GM20000 (cell line): Measurements from ENCODE around the gene SLC7A14.

ENCODE experiments used
- DNase-seq: peaks from one replicate; pipeline ENCODE4 v3.0.0; 2012; ENCODE audit warnings: low spot score
- TF ChIP-seq, protein P1 (sequence below): IDR thresholded peaks from 2 replicates; pipeline ENCODE4 v1.5.1; 2012; ENCODE audit warnings: mild to moderate bottlenecking, control low read depth; ENCODE audit errors: extremely low read depth, missing control alignments

SLC7A14 gene

DNA sequence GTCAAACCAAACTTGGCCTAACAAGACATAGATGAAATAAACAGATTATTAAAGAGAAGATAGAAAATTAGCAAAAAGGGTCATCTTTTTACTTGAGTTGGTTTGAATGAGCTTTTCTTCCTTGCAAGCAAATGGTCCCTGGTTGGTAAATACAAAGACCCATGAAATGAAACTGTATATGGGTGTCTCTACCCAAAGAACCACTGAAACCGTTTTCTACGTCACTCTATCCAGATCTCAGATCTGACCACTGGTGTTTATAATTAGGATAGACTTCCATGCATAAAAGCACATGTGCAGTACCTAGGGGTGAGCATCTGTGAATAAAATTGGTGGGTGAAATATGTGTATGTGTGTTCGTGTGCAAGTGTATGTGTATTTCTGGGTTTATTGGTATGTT is 94.0 kb downstream of the SLC7A14 start:
- no peak for DNase-seq
- TF ChIP-seq, protein P1, sequence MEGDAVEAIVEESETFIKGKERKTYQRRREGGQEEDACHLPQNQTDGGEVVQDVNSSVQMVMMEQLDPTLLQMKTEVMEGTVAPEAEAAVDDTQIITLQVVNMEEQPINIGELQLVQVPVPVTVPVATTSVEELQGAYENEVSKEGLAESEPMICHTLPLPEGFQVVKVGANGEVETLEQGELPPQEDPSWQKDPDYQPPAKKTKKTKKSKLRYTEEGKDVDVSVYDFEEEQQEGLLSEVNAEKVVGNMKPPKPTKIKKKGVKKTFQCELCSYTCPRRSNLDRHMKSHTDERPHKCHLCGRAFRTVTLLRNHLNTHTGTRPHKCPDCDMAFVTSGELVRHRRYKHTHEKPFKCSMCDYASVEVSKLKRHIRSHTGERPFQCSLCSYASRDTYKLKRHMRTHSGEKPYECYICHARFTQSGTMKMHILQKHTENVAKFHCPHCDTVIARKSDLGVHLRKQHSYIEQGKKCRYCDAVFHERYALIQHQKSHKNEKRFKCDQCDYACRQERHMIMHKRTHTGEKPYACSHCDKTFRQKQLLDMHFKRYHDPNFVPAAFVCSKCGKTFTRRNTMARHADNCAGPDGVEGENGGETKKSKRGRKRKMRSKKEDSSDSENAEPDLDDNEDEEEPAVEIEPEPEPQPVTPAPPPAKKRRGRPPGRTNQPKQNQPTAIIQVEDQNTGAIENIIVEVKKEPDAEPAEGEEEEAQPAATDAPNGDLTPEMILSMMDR, result no peak

DNA sequence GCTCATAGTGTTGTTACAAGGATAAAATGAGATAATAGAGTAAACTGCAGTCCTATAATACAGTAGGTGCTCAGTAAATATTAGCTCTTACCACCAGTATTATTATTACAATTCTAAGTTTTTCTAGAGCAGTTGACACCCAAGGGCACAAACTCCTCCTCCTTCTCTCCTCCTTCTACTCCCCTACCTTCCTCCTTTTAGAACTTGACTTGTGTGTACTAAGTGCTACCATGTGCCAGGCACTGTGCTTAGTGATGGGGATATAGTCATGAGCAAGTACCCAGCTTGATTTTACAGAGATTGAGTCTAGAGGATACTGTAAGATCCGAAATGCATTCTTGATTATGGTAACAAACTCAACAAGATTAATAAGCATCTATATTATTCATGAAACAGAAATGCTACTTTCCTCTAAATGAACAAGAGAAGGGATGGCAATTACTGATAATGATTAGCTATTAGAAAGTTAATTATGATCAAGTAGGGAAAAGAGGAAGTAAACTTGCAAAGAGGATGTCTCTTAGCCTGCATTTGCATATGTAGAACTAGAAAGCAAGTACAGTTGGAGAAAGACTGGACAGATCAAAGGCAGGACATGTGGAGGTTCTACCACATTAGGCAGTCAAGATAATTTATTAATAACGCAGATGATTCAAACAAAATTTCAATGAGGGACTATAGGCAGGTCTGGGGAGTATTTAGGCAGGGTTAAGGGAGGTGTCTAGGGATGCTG is 94.9 kb downstream of the SLC7A14 start:
- no peak for DNase-seq
- TF ChIP-seq, protein P1, result no peak

DNA sequence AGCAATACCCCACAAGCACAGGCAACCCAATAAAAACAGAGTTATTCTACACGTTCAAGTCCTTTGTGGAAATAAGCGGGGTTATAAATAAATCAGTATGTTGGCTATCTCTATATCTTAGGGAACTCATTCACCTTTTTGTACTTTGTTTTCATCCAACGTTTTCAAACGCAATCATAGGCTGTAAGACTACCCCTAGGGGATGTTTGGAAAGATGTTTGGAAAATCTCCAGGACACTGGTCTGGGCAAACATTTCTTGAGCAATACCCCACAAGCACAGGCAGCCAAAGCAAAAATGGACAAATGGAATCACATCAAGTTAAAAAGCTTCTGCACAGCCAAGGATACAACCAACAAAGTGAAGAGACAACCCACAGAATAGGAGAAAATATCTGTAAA is 97.1 kb downstream of the SLC7A14 start:
- TF ChIP-seq, protein P1, result no peak
- DNase-seq, result no peak

DNA sequence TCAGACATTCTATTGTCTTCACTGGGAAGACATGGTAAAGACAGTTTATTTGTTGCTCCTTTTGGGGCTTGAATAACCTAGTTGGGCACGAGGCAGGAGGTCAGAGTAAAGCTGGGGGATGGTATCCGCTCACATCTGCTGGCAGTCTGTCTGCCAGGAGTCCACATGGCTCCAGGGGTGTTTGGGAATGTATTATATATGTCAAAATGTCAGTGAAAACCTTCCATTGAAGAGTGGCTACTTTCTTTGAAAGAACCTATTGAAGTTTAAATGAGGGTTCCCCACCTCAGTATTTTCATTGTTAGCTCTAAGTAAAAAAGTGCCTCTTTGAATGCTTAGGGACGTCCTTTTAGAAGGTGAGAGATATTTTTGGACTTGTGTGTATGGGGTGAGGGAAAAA is 98.8 kb downstream of the SLC7A14 start:
- DNase-seq, result no peak
- TF ChIP-seq, protein P1, result no peak

DNA sequence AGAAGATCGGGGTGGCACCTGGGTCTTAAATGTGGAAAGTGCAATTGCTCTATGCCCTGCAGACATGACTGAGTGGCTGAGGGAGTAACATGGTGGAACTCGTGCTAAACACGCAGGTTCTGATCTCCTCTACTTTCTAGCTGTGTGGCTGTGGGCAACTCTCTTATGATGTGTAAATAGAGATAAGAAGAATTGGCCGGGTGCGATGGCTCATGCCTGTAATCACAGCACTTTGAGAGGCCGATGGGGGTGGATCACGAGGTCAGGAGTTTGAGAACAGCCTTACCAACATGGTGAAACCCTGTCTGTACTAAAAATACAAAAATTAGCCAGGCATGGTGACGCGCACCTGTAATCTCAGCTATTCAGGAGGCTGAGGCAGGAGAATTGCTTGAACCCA is 99.5 kb downstream of the SLC7A14 start:
- TF ChIP-seq, protein P1, result no peak
- DNase-seq, result no peak

DNA sequence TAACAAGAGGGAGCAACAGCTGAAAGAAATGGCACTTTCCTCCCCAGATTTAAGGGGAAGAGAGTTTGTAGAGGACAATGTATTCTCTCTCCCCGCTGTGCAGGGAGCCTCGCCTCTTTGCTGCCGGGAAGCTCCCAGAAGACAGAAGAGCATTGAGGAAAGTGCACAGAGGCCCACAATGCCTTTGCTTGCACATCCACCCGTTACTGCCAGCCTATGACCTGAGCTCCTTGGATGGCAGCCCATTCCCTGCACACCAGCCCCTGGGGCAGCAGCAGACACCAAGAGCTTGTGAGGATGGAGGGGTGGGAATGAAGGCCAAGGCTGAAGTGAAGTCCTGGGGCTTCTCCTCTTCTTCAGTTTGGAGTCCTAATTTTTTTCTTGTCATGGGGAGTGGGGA is 100.2 kb downstream of the SLC7A14 start:
- TF ChIP-seq, protein P1, result no peak
- DNase-seq, result no peak

DNA sequence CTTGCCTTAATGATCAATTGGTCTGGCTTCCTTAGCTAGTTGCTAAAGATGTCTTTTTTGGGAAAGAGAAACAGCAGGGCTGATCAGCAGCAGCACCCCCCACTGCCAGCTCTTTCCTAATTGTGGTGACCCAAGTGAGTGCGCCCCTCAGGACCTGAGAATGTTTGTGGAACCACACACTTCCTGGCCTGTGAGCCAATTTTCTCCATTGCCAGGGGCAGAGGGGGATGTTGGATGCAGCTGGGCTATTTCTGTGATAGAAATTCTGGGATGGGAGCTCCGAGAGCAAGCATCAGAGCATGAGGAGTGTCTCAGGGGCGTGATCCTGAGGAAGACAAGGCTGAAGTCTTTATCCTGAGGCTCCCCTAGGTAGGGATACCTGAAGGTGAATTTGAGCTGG is 100.6 kb downstream of the SLC7A14 start:
- TF ChIP-seq, protein P1, result no peak
- DNase-seq, result no peak
